Measurements from ENCODE around the gene SULT1C4. TPM values are rescaled to one million over a fixed set of nuclear protein-coding genes. Genes with fewer than 3 reads are reported as not detected.

SULT1C4 gene
- total RNA-seq, 1 experiment from 2014 or later: not detected

DNA sequence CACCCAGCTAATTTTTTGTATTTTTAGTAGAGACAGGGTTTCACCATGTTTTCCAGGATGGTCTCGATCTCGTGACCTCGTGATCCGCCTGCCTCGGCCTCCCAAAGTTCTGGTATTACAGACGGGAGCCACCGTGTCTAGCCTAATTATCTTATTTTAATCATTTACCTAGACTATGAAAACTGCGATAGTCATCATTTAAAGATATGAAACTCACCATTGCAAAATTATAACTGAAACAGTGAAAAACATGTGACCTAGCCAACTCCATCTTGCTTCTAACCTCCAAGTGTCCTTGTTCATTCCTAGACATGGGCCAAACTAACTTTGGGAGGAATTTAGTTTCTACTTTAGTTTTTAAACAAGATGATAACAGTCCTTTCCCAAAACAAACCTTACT is 17.4 kb downstream of the SULT1C4 start:
- intact Hi-C loops (cut with micrococcal nuclease; ENCODE audit: unreplicated experiment): no loop called here
- Mint-ChIP-seq H3K4me3 (ENCODE audit: low read depth, unreplicated experiment) (no peak overlapping the region), H3K36me3 (ENCODE audit: insufficient read depth, unreplicated experiment) (no peaks in the 10 kb centered on the region), H3K27ac (ENCODE audit: unreplicated experiment) (no peak overlapping the region), H3K27me3 (ENCODE audit: unreplicated experiment) (no peaks in the 10 kb centered on the region), H3K4me1 (ENCODE audit: low read depth, unreplicated experiment) (no peaks in the 10 kb centered on the region), H3K9me3 (ENCODE audit: low read depth, unreplicated experiment) (peaks cover 15% of the 10 kb centered on the region)
- no peak for DNase-seq
- TF ChIP-seq, protein P1, sequence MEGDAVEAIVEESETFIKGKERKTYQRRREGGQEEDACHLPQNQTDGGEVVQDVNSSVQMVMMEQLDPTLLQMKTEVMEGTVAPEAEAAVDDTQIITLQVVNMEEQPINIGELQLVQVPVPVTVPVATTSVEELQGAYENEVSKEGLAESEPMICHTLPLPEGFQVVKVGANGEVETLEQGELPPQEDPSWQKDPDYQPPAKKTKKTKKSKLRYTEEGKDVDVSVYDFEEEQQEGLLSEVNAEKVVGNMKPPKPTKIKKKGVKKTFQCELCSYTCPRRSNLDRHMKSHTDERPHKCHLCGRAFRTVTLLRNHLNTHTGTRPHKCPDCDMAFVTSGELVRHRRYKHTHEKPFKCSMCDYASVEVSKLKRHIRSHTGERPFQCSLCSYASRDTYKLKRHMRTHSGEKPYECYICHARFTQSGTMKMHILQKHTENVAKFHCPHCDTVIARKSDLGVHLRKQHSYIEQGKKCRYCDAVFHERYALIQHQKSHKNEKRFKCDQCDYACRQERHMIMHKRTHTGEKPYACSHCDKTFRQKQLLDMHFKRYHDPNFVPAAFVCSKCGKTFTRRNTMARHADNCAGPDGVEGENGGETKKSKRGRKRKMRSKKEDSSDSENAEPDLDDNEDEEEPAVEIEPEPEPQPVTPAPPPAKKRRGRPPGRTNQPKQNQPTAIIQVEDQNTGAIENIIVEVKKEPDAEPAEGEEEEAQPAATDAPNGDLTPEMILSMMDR (IDR thresholded peaks at IDR 0.05; ENCODE audit: unreplicated experiment): no peak
- CTCF ChIA-PET: no interaction called here
- BruUV-seq (replicated peaks): no TSS peak

DNA sequence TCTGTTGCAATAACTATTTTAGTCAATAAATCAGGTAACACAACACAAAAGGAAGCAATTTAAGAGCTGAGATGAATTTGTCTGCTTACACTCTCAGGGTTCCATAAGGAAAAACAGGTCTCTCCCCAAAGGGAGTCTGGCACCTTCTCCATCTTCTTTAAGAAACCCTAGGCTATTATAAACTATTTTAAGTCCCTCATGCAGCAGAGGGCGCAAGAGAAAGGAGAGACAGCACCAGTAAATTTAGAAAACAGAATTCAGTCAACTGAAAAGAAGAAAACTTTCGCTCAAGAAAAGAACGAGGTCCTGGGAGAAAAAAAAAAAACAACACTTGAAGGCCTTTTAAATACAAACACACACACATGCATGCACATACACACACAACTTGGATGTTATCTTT is 19.1 kb downstream of the SULT1C4 start:
- CTCF ChIA-PET: interaction anchor here (0.6 kb wide), 1 partner anchor 996 kb away, joined by 4 read pairs; no protein-coding TSS in a partner anchor
- Mint-ChIP-seq H3K9me3 (ENCODE audit: low read depth, unreplicated experiment) (peaks cover 15% of the 10 kb centered on the region), H3K27me3 (ENCODE audit: unreplicated experiment) (no peaks in the 10 kb centered on the region), H3K4me1 (ENCODE audit: low read depth, unreplicated experiment) (no peaks in the 10 kb centered on the region), H3K27ac (ENCODE audit: unreplicated experiment) (no peak overlapping the region), H3K4me3 (ENCODE audit: low read depth, unreplicated experiment) (no peak overlapping the region), H3K36me3 (ENCODE audit: insufficient read depth, unreplicated experiment) (no peaks in the 10 kb centered on the region)
- intact Hi-C loops (cut with micrococcal nuclease; ENCODE audit: unreplicated experiment): no loop called here
- DNase-seq: no peak
- TF ChIP-seq, protein P1 (IDR thresholded peaks at IDR 0.05; ENCODE audit: unreplicated experiment): no peak
- no TSS peak for BruUV-seq (replicated peaks)

DNA sequence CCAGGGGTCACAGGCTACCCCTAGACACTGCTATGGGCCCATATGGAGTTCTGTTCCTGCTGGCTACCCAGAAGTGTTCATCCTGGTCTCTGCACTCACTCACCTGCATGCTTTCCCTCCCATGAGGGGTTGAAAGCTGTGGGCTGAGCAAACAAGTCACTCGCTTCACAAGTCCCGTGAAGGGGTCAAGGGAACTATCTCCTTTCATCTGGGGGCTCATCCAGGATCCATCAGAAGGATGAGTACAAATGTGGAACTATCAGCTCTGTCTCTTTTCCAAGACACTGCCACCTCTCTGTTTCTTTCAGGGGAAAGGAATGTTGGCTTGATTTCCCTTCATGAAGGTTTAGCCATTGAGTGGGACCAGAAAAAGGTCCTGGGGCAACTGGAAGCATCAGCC is 21.7 kb downstream of the SULT1C4 start:
- intact Hi-C loops (cut with micrococcal nuclease; ENCODE audit: unreplicated experiment): no loop called here
- TF ChIP-seq, protein P1 (IDR thresholded peaks at IDR 0.05; ENCODE audit: unreplicated experiment): no peak
- CTCF ChIA-PET: no interaction called here
- Mint-ChIP-seq H3K36me3 (ENCODE audit: insufficient read depth, unreplicated experiment) (no peaks in the 10 kb centered on the region), H3K27ac (ENCODE audit: unreplicated experiment) (no peak overlapping the region), H3K4me1 (ENCODE audit: low read depth, unreplicated experiment) (no peaks in the 10 kb centered on the region), H3K27me3 (ENCODE audit: unreplicated experiment) (no peaks in the 10 kb centered on the region), H3K9me3 (ENCODE audit: low read depth, unreplicated experiment) (peaks cover 7% of the 10 kb centered on the region), H3K4me3 (ENCODE audit: low read depth, unreplicated experiment) (no peak overlapping the region)
- DNase-seq: no peak
- no TSS peak for BruUV-seq (replicated peaks)

DNA sequence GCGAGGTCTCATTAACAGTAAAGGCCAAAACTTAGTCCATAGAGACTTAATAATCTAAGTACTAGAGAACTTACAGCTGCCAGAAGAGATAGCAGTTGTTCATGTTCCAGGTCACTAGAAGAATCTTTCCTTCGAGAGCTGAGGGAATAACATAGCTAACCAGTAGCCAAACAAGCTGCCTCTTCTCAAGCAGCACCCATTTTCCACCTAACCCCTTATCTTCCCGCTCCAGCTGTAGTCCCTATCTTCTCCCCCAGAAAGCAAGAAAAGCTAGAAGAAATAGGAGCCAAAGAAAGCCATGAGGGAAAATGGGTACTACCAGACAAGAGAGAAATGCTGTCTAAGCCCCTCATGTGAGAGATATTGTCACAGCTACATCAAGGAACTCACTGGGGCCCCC is 24.0 kb downstream of the SULT1C4 start:
- H3K9me3 Mint-ChIP-seq (ENCODE audit: low read depth, unreplicated experiment): peaks cover 11% of the 10 kb centered on the region
- intact Hi-C loops (cut with micrococcal nuclease; ENCODE audit: unreplicated experiment): no loop called here
- no peaks in the 10 kb centered on the region for H3K4me1 Mint-ChIP-seq (ENCODE audit: low read depth, unreplicated experiment)
- H3K27ac Mint-ChIP-seq (ENCODE audit: unreplicated experiment): no peak overlapping the region
- no peaks in the 10 kb centered on the region for H3K36me3 Mint-ChIP-seq (ENCODE audit: insufficient read depth, unreplicated experiment)
- H3K4me3 Mint-ChIP-seq (ENCODE audit: low read depth, unreplicated experiment): no peak overlapping the region
- H3K27me3 Mint-ChIP-seq (ENCODE audit: unreplicated experiment): no peaks in the 10 kb centered on the region
- CTCF ChIA-PET: no interaction called here
- no peak for DNase-seq
- no TSS peak for BruUV-seq (replicated peaks)
- TF ChIP-seq, protein P1 (IDR thresholded peaks at IDR 0.05; ENCODE audit: unreplicated experiment): no peak

Measured in Calu3 (cell line).